Measurements from ENCODE around the gene PDE1C.

DNA sequence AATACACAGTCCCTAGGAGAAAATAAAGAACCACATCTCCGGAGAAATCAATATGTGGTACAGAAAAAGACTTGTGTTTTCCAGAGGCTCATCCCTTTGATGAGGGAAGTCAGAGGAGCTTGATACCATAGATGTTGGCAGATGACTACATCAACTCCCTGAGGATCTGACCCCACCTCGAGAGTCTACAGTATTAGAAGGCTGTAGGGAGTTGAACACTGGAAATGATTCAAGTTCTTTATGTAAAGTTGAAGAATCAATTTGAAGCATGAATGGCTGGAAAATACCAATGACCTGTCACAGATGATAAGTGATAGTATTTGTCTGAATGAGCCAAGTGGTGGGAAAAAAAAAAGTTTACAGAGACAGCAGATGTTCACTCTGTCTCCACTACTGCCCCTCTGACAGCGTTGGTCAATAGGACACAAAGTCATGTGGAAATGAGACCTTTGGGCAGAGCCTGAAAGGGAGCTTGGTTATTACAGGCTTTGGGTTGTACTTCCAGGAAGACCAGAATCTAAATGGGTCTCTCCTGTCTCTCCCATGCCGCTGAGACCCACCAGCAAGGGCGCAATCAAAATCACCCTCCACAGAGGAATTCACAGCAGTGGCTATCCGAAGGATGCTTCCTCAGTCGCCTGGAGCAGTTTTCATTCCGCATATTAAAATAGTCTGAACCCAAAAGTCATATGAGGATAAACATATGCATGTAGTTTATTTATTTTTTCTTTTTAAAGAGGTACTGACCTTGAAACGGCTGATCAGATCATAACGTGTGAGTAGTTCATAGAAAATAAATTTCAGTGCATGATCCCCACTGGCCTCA lies 197.4 kb downstream of the PDE1C start:
- TF ChIP-seq POU2F2 (IDR thresholded peaks at IDR 0.05; ENCODE audit: low read depth, low read length) (no peak), POLR2AphosphoS5 (IDR thresholded peaks at IDR 0.05; ENCODE audit: low read depth, low read length) (no peak), POLR2A (IDR thresholded peaks at IDR 0.05; ENCODE audit: low read depth, low read length) (no peak), TAF1 (IDR thresholded peaks at IDR 0.05; ENCODE audit: low read depth, low read length) (no peak), SPI1 (IDR thresholded peaks at IDR 0.05; ENCODE audit: low read depth, low read length) (no peak)

All from GM12891 (cell line).